ENCODE measurements around the gene OR5J2.
"Not testable (repeated sequence)": the region's sequence is repeated elsewhere in the genome, so short reads cannot be mapped to it uniquely, and the experiment has no call there.

The OR5J2 gene

DNA sequence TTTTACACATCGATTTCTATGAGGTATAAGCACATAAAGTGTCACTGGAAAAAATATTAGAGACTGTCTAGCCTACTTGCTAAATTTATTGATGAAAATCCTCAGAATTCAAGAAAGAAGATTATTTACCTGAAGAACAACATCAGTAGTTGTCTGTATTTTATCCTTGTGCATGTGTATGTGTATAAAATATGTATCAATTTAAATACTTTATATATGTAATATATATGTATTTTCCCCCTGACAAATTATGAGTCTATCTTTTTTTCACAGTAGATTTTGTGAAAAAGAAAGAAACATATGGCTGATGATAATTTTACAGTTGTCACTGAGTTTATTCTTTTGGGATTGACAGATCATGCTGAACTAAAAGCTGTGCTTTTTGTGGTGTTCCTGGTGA is at the start of gene OR5J2:
TSS of gene OR5J2 (plus strand) at position 301 of the 400 bp plus-strand sequence. CDS start at position 301, 0 bp downstream.
- no peak for DNase-seq

DNA sequence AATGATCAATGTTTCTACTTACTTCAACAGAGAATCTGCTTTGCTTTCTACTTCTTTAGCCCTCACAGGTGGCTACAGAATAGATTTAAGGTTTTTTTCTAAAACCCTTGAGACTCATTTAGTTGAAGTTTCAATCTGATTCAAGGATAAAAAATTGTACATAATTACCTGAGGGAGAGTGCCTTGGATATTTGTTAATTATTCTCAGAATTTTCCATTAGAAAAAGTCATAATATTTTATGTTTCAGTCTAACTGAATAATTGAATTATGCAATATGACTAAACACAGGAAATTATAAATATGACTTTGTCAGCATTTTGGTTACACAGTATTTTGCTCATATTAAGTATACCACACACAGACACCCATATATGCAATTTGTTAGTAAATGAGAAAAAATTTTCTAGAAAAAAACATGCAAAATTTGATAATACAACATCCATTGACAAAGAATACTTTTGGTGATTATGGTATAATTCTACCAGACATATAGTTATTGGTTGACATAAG is 36.2 kb upstream of the OR5J2 start, which contains the start of gene OR8J3:
TSS of gene OR8J3 (minus strand) at position 51 of the 511 bp plus-strand sequence. CDS start 2,483 bp downstream, outside the sequence.
- no peak for DNase-seq

DNA sequence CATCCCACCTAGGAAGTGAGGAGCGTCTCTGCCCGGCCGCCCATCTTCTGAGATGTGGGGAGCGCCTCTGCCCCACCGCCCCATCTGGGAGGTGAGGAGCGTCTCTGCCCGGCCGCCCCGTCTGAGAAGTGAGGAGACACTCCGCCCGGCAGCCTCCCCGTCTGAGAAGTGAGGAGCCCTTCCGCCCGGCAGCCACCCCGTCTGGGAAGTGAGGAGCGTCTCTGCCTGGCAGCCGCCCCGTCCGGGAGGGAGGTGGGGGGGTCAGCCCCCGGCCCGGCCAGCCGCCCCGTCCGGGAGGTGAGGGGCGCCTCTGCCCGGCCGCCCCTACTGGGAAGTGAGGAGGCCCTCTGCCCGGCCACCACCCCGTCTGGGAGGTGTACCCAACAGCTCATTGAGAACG is 32.7 kb upstream of the OR5J2 start:
- DNase-seq: not testable (repeated sequence)

DNA sequence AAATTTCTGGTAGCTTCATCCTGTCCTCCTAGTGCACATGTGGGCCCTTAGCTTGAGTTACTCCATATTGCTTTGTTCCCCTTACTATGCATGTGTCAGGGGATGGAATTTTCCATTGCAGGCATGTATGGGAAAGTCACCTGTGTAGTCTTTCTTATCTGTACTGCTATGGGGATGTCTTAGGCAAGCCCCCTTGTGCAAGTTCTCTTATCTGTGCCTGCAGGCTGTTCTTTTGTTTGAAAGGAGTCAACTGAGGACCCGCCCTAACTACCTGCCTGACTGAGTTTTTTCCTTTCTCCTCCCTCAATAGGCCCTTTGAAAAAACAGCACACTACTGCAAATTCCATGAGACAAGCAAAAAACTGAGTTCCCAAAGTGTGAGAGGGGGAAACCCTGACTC is 25.0 kb upstream of the OR5J2 start:
- no peak for DNase-seq

DNA sequence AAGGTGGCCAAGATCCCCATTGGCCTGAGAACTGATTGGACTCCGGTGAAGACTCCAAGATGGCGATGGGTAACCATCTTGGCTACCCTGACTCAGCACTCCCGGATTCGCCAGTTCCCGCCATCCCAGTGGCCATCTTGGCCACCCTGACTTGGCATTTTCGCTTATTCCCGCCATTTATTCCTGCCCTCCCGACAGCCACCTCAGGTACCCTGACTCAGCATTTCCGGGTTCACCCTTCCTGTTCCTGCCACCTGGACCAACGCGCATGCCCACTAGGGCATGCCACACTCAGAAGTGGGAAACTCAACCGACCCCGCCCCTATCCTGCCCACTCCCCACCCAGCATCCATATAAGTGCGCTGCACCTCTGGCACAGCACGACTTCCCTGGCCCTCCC is 24.1 kb upstream of the OR5J2 start:
- DNase-seq: no peak

DNA sequence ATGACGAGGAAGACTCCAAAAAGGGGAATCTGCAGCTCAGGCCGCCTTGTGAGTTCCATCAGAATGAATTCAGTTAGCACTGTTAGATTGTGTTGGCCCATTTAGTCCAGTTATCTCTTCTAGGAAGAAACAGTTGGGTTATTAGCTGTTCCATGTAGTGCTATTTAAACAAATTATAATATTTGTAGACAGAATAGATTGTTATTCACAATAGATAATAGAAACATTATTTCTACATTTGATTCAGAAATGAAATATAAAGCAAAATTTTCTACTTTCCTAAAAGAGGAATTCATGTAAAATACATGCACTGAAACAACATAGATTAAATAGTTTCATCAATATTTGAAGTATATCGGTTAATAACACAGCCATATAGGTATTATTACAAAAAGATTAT is 16.2 kb upstream of the OR5J2 start, which contains the start of gene OR8K5:
TSS of gene OR8K5 (minus strand) at position 101 of the 400 bp plus-strand sequence. CDS start at position 101, 0 bp downstream.
- no peak for DNase-seq

DNA sequence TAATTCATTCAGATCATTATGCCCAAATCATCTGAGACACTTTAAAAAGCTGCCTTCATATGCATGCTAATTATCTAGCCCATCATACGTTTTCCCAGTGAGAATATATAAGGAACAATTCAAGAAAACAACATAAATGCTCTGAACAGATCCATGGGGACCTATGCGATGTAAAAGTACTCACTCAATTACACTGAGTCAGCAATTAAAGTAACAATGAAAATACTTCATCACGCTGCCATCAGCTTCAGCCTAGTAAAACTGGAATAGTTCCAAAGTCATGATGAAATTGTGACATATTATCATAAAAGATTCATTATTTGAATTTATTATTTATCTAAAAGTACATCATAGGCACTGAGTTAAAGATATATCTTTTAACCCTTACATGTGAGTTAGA is 12.6 kb upstream of the OR5J2 start:
- no peak for DNase-seq

DNA sequence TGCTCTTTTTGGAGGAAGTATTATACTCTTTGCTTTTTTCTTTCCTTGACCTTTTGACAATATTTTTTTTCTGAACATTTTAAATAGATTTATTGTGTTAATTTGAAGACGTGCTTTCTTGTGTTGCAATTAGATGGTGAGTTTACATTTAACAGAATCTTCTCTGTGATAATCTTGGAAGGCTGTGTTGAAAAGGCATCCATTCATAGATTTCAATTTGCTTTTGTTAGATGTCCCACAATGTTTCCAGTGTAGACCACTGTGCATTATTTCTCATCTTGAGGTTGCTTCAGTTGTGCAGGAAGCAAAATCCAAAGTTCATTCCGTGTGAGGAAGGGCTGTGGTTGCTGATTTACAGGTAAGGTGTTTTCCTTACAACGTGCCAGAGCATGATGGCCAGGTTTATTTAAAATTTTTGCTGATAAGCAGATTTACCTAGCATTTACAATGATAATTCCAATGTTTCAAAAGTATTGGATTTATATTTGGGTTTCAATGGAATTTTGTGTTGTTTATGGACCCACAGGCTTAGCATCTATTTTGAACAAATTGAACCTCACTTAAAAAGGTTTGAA is 4.1 kb upstream of the OR5J2 start:
- DNase-seq: no peak

DNA sequence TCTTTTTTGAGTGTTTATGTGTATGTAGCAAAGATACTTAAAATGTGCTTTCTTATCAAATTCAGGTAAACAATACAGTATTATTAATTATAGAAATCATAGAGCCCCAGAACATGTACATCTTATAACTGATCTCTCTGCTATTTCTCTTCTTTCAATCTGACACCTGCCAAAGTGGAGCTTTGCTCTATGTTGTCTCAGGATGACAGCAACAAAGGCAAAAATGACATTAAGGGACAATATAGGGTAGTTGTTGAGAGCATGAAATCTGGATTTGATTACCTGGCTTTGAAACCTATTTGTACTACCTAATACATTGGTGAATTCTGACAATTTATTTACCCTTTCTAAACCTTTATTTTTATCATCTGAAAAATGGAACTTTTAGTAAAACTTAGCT is 7.0 kb downstream of the OR5J2 start:
- DNase-seq: no peak

DNA sequence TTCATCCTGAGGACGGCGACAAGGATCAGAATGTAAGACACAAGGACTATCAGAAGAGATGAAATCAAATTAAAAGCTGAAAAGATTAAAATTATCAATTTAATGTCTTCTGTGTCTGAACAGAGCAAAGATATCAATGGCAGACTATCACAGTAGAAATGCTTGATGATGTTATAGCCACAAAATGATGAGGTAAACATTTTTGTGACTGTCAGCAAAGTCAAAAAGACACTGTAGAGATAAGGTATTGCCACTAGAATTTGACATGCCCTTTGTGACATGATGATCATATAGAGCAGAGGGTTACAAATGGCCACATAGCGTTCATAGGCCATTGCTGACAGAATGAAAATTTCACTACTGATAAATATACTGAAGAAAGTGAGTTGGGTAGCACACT is 12.2 kb downstream of the OR5J2 start:
- DNase-seq: no peak

DNA sequence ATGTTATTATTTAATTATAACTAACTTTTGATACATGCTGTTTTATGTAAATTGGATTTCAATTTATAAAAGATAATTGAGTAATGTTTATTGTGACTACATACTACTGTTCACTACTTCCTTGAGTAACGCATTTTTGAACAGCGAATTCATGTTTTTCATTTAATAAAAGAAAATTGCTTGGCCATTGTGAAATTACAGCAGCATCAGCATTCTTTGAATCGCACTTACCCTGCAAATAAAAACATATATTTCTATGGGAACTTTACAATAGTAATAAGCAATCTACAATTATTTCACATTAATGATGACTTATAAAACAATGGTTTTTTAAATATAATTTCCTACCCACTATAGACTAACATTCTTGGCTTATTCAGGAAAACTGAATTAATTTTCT is 20.3 kb downstream of the OR5J2 start:
- no peak for DNase-seq

DNA sequence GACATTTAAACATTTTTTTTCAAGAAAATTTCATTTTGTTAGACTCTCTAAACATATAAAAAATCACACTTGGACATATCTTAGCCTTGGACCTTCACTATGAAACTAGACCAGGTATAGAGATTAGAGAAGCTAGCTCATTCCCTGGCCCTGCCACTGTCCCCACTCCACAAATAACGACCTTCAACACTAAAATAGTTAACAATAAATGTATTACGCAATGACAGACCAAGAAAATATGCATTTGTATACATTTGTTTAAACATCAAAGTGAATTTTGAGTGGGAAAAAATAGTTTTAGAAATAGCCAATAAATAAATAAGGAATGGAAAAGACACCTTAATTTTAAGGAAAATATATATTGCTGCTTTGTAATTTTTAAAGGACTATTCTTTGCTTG is 20.9 kb downstream of the OR5J2 start:
- DNase-seq: no peak

DNA sequence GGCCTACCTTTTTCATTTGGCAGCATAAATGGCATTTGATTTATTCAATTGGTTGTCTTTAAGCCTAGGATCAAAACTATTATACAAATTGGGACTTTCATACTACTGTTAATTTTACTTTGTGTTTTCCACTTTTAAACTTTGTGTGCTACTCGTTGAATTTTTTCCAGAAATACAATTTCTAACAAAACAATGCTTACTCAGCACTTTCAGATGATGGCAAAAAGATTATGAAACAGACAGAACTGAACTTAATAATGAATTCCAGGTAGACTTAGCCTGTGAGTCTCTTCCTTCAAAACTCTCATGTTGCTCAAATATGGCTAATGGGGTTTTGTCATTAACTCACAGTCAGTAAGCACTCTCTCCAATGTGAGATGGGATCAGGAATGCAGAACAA is 31.4 kb downstream of the OR5J2 start:
- DNase-seq: no peak

DNA sequence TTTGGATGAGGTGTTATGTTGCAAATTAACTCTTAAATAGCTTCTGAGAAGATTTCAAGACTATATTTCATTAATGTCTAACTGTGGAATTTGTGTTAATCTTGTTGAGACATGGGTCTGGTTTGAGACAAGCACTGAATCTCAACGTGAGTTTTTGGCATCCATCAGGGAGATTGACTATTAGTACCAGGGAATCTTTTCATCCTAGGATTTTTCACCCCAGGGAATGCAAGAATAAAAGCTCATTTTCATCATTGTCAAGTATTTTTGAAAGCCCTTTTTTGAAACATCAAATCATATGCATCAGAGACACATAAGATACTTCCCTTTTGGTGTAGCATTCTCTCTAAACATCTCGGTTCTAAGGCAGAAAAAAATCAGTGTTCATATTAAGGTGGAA is 38.1 kb downstream of the OR5J2 start:
- no peak for DNase-seq

DNA sequence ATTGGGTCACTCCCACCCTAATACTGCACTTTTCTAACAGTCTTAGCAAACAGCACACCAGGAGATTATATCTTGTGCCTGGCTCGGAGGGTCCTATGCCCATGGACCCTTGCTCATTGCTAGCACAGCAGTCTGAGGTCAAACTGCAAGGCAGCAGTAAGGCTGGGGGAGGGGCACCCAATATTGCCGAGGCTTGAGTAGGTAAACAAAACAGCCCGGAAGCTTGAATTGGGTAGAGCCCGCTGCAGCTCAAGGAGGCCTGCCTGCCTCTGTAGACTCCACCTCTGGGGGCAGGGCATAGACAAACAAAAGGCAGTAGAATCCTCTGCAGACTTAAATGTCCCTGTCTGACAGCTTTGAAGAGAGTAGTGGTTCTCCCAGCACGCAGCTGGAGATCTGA is 43.3 kb downstream of the OR5J2 start:
- DNase-seq: not testable (repeated sequence)

Measured in amniotic stem cell (primary cell).